GM21526 (cell line): ENCODE measurements around the gene AFDN.
"Not testable (repeated sequence)": the region's sequence is repeated elsewhere in the genome, so short reads cannot be mapped to it uniquely, and the experiment has no call there.

Source experiments
- ATAC-seq: cut with Tn5 transposase; IDR thresholded peaks from one replicate; pipeline ENCODE4 v1.9.1; 2021; ENCODE audit warnings: moderate library complexity; ENCODE audit not compliant: unreplicated experiment, low FRiP score

Gene AFDN

DNA sequence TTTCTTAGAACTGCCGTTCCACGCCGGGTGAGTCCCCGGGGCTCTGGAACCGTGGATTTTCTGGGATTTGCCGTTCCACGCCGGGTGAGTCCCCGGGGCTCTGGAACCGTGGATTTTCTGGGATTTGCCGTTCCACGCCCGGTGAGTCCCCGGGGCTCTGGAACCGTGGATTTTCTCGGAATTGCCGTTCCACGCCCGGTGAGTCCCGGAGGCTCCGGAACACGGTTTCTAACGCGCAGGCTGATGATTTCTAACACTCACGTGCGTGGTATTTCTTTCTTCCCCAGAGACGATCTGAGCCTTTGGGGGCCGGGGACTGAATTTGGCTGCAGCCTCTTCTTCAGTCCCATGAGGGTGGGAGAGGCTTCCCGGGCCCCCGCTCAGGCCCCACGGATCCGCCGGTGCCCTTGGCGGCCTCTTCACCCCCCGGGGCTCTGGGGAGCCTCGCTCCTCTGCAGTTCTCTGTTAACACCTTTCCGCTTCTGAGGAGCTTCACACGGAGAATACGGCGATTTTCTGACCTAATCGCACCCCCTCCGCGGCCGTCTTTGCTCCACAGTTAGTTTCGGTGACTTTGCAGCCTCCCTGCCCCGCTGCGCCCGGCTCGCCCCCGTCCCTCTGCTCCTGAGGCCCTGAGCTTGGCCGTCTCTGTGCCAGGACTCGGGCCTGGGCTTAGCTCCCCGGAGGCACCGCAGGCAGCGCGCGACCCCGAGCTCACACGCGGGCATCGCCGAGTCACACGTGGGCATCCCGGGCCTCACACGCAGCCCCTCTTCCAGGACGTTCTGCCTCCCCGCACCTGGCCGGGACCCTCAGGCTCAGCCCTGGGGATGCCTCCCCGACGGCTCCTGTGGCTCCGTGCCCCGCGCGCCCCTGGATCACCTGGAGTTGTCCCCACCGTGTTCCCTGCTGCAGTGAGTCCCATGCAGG is 163.6 kb downstream of the AFDN start:
- no peak for ATAC-seq

DNA sequence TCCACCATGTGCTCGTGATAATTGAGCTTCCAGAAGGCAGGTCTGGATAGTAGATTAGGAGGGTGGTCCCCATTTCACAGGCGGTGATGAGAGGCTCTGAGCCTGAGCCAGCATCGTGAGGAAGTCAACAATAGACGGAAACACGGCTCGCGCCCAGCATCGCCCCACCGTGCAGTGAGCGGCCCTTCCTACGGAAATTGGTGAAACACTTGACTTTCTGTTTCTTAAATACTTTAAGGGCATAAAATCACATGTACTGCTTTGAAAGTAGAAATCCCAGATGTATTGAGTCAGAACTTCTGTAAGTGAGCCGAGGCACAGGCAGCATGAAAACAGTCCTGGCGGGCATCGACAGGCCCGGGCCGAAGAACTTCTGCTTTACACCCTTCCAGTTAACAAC is 166.5 kb downstream of the AFDN start:
- ATAC-seq, result no peak

- no peak for ATAC-seq
Observed at GRCh38 chr6:167993831-167994230, 167.1 kb downstream of the AFDN start.

- no peak for ATAC-seq
Observed at GRCh38 chr6:167995302-167995701, 168.6 kb downstream of the AFDN start.

GRCh38 chr6:167995731-167996151 is 169.0 kb downstream of the AFDN start:
- ATAC-seq, result no peak

GRCh38 chr6:167996424-167997199 is 169.9 kb downstream of the AFDN start:
- ATAC-seq, result no peak

DNA sequence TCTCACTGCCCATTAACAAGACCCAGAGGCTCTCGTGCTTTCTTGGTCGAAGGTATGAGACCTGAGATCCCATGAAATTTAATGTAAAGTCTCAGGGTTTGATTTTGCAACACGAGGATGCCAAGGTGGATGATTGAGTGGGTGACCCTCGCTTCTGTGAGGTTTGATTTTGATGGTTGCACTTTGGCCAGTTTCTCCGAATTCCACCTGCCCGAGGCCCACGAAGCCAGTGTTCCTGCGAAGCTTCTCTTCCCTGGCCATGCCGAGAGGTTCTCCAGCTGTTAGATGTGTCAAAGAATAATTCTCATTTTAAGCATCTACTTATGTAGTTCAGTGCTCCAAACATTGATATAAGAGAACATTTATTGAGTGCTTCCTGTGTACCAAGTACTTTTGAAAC is 170.9 kb downstream of the AFDN start, which contains the start of gene KIF25:
Gene KIF25, plus strand, starts transcription at position 30 of the 400 bp plus-strand sequence. CDS start 31,915 bp downstream, outside the sequence.
- ATAC-seq, result no peak

GRCh38 chr6:167998215-167998614 is 171.5 kb downstream of the AFDN start:
- no peak for ATAC-seq

GRCh38 chr6:168000198-168001028 is 173.7 kb downstream of the AFDN start:
- no peak for ATAC-seq

GRCh38 chr6:168001029-168001332 is 174.3 kb downstream of the AFDN start:
- ATAC-seq, result no peak

GRCh38 chr6:168001514-168001913 is 174.8 kb downstream of the AFDN start:
- ATAC-seq, result not testable (repeated sequence)

GRCh38 chr6:168002804-168003203 is 176.1 kb downstream of the AFDN start:
- ATAC-seq, result no peak

DNA sequence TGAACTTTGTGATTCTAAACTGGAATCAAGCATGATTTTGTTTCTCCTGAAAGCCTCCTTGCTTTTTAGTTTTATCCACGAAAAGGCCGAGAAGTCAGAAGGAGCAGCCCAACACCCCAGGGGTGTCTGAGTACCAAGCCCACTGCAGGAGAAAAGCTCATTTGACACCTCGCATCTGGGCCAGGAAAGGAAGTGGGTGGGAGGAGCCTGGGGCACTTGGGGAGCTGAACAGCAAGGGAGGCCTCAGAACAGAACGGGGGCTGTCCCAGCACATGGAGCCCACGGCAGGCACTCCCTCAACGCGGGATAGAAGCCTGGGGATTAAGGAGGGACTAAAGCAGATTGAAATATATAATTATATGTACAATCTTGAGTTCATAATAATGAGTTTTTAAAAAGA is 177.3 kb downstream of the AFDN start:
- ATAC-seq, result no peak

DNA sequence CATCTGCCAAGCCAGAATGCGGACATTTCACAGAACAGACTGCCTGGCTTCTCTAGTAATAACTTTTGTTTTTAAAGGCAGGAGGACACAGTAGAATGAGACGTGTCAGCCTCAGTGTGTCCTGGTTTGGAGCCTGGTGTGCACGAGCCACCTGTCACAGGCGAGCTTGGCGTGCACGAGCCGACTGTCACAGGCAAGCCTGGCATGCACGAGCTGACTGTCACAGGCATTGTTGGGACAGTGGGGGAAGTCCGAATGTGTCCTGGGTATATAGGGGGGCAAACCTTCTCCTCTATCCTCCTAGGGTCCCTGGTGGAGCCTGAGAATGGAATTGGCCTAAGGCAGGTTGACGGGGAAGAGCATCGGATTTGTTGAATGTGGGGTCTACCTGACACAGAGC is 178.2 kb downstream of the AFDN start:
- ATAC-seq, result no peak

DNA sequence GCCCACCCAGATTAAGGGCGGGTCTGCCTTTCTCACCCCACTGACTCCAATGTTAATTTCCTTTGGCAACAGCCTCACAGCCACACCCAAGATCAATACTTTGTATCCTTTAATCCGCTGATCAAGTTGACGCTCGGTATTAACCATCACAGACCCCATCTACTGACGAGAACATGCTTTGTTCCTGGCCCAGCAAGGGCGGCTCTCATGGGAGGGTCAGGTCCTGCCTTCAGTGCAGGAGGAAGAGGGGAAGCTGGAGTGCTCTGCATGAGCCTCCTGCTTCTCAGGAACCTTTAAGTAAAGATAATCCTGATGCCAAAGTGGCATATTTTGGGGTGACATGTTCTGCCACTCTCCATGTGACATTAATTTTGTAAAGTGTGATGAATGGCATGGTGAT is 179.1 kb downstream of the AFDN start:
- ATAC-seq, result no peak

GRCh38 chr6:168007592-168008338 is 181.1 kb downstream of the AFDN start:
- ATAC-seq, result no peak

- ATAC-seq, result no peak
Observed at GRCh38 chr6:168009331-168009730, 182.6 kb downstream of the AFDN start.

DNA sequence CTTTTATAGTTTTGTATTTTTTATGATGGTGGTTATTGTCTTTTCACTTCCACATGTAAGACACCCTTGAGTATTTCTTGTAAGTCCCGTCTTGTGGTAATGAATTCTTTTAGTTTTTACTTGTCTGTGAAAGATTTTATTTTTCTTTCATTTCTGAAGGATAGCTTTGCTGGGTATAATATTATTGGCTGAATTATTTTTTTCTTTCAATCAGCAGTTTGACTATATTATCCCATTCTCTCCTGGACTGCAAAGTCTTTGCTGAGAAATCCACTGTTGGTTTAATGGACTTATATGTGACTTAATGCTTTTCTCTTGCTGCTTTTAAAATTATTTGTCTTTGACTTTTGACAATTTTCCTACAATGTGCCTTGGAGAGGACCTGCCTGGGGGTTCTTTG is 184.6 kb downstream of the AFDN start:
- ATAC-seq, result no peak

DNA sequence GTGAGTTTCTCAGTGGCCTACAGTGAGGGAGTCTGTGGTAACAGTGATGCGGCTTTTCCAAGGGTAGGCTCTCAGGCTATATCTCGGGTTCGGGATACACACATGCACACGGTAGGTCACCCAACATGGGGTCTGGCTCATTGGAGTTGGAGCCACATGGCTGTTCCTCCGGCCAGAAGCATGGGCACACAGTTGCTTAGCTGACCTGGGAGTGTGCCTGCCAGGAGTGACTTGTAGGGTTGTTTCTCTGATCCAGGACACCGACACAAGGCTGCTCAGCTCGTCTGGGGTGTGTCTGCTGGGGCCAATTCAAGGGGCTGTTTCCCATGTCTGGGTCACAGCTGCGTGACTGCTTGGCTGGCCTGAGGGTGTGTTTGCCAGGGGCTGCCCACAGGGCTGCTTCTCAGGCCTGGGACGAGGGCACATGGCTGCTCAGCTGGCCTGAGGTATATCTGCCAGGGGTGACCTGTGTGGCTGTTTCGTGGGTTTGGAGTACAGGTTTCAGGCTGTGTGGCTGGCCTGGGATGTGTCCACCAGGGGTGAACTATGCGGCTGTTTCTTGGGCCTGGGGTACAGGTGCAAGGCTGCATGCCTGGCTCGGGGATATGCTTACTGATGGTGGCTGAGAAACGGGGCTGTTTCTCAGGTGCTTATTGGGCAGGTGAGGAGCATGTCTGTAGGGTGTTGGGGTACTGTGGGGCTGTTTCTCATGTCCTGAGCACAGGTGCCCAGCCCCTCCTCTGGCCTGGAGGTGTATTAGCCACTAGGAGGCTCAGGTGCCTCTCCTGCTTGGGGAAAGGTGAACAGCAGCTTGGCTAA is 185.9 kb downstream of the AFDN start:
- ATAC-seq, result no peak
